GM18907 (cell line): ENCODE data around the gene KCNQ1.

ENCODE experiments used
- ATAC-seq: cut with Tn5 transposase; IDR thresholded peaks from one replicate; pipeline ENCODE4 v1.9.1; 2021; ENCODE audit warnings: mild to moderate bottlenecking, moderate library complexity; ENCODE audit not compliant: unreplicated experiment

KCNQ1 gene

DNA sequence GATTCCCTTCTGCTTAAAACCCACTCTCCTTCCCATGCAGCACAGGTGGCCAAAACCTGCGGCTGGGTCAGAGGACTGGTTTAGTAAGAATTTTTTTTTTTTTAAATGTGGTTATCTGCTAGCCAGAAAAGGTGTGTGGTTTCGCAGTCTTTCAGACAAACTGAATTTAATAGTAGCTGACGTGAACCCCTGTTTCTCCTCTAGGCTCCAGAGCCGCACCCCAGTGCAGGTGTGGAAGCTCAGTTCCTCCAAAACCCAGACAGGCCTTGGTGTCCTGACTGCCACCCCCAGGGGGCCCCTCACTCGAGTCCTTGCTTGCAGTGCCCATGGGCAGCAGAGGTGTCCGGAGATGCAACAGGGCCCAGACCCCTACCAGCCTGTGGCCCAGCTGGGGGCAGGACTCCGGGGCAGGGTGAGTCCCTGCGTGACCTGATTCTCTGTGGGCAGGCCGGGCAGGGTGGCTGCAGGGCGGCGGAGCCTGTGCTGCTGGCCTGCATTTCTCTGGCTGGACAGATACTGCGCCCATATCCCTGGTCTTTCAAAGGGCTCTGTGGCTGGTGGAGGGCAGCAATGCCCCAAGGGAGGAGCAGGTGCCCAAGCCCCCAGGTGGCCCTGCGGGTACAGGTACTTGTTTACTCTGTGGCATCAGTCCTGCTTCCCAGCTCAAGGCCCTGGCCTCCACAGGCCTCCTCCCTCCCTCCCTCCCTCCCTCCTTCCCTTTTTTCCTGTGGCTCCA, 15.2 kb downstream of the KCNQ1 start:
- ATAC-seq, result no peak

GRCh38 chr11:2460540-2461252, 15.9 kb downstream of the KCNQ1 start:
- ATAC-seq, result no peak

GRCh38 chr11:2461253-2461955, 16.6 kb downstream of the KCNQ1 start:
- no peak for ATAC-seq

GRCh38 chr11:2461956-2462542, 17.2 kb downstream of the KCNQ1 start:
- ATAC-seq, result no peak

- ATAC-seq, result no peak
Measured at GRCh38 chr11:2462543-2462985, 17.8 kb downstream of the KCNQ1 start.

- no peak for ATAC-seq
Measured at GRCh38 chr11:2462986-2463765, 18.4 kb downstream of the KCNQ1 start.

DNA sequence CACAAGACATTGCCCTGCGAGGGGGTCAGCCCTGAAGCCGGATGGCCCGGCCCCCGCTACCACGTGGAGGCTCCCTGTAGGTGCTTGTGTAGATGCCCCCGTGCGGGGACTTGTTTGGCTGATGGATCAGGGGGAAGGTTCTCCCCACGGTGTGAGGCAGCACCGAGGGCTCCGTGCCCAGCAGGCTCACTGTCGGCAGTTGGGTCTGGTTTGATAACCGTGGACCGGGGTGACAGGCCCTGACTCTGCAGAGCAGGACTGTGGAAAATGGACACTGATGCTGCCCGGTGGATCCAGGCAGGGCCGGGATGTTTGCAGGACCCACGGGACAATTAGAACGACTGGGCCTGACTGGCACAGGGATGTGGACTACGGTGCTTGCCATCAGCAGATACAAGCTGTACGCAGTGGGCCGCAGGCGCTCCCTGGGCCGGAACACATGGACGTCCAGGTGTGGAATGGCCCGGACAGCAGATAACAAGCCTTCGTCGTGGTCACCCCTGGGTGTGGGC, 19.0 kb downstream of the KCNQ1 start:
- ATAC-seq, result no peak

- no peak for ATAC-seq
Measured at GRCh38 chr11:2464451-2465165, 19.8 kb downstream of the KCNQ1 start.

DNA sequence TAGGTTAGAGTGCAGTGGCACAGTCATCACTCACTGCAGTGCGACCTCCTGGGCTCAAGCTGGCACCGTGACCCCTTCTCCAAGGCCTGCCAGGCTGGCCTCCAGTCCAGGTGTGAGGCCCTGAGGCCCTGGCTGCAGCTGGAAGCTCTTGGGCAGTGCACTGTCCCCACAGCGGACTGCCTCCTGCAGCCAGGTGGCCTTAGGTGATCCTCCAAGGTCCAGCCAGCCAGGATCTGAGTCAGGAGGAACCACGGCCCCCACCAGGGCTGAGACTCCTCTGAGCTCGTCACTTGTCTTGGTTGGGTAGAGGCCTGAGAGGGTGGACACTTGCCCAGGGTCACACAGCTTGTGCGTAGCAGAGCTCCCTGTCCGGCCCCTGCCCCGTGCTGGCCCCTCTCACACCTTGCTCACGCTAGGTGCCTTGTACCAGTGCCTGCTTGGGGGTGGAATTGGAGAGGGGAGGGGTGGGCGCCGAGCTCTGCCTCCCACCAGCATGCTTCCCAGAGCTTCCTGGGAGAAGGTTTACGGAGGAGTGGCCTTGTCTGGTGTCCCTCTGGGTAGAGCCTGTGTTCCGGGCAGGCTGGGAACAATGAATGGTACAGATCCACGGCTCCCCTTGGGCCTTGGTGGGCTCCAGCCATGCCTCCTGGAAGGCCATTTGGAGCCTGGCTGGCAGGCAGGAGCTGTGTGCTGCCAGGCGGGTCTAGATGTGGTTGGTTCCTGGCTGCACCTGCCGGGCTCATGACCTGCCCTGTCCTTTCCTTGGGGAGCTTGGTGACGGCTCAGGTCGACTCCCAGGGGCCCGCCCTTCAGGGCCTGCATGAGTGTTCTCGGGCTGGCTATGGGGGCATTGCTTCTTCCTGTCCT, 20.6 kb downstream of the KCNQ1 start:
- ATAC-seq, result no peak

DNA sequence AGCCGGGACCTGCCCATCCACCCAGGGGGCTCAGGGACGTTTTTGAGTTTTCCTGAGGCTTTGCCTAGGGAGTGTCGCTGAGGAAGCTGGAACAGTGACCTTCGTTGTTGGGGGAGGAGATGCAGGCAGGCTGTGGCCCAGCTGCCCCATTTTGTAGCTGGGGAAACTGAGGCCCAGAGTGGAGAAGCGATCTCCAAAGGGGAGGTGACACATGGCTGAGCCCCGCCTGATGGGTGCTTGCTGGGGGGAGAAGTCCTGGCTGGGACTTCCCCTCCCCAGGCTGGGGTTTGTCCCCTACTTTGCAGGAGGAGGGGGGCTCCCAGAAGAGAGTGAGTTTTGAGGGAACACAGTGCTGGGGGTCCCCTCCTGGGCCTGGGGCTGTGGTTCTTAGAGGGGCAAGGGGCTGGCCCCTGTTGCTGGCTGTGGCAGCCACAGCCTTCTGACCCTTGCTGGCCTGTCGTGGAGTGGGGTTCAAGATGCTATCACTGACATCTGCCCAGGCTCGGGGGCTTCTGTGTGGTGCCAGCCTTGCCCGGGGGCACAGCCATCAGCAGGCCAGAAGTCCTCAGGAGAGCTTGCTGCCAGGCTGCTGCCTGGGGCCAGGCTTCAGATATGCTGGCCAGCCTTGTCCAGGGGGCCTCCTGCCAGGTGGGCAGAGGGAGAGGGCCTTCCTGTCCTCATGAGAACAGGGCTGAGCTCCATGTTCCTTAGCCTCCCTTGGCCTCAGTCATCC, 21.4 kb downstream of the KCNQ1 start:
- no peak for ATAC-seq

- peak; percentile 71 for ATAC-seq
Measured at GRCh38 chr11:2466869-2467694, 22.3 kb downstream of the KCNQ1 start.

GRCh38 chr11:2467695-2468055, 22.9 kb downstream of the KCNQ1 start:
- no peak for ATAC-seq

DNA sequence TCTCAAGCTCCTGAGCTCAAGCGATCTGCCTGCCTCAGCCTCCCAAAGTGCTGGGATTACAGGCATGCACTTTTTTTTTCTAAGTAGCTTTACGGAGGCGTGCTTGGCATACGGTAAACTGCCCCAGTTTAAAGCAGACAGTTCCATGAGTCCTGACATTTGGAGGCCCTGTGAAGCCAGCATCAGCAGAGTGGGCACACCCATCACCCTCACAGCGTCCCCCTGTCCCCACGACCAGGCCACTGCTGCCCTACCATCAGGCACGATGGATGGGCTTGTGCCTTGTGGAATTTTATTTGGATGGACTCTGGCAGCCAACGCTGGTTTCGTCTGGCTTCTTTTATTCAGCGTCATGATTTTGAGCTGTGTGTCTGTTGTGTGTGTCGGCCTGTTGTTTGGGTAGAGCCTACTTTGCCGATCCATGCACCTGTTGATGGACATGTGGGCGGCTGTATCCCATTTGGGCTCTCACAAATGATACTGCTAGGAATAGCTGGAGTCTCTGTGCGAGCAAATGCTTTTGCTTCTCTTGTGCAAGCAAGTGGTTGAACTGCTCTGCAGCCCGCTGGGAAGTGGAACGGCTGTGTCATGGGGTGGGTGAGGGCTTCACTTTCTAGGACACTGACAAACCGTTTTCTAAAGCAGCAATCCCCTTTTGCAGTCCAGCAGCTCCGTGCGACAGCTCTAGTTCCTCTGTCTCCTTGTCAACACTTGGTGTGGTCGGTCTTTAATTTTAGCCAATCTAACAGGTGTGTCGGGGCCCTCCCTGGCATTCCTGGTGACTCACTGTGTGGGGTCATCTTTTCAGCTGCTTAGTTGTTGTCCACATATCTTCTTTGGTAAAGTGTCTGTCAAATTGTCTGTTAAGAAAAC, 23.8 kb downstream of the KCNQ1 start:
- no peak for ATAC-seq

GRCh38 chr11:2470495-2470894, 25.7 kb downstream of the KCNQ1 start:
- no peak for ATAC-seq

- ATAC-seq, result no peak
Measured at GRCh38 chr11:2471048-2471803, 26.4 kb downstream of the KCNQ1 start.

DNA sequence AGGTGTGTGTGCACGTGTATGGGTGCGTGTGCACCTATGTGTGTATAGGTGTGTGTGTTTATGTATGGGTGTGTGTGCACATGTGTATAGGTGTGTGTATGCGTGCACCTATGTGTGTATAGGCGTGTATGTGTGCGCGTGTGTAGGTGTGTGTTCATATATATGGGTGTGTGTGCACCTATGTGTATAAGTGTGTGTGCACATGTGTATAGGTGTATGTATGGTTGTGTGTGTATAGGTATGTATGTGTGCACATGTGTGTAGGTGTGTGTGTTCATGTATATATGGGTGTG, 26.9 kb downstream of the KCNQ1 start:
- ATAC-seq, result no peak
